WTC11 (cell line): ENCODE results near the gene MBD2. TPM values are rescaled to one million over a fixed set of nuclear protein-coding genes. Genes with fewer than 3 reads are reported as not detected.
A peak's percentile ranks its signal among the peaks of the same experiment; 100 is the strongest.

ENCODE experiments used
- ATAC-seq: fragments of 200-7000 bp; cut with Tn5 transposase; 2 replicates; pipeline ENCODE4 v1.10.0; 2021; ENCODE audit warnings: mild to moderate bottlenecking, moderate library complexity
- CTCF ChIA-PET: fragments of 300-600 bp; sonication (Branson Sonifier 250); formaldehyde crosslinking; loops from one replicate; lab custom pipeline; 2021; ENCODE audit warnings: antibody characterized with exemption; lab: Charles Lee
- POLR2A ChIA-PET: fragments of 350-600 bp; sonication (Branson Sonifier 250); formaldehyde crosslinking; loops from one replicate; lab custom pipeline; 2021; ENCODE audit warnings: antibody characterized with exemption; lab: Charles Lee
- DNase-seq: peaks from one replicate; pipeline ENCODE4 v3.0.0; 2021; ENCODE audit warnings: low spot score
- H3K27ac Mint-ChIP-seq: 2 replicates; pipeline ENCODE4 v1.8.0; 2021; ENCODE audit warnings: mixed read lengths
- H3K27me3 Mint-ChIP-seq: 2 replicates; pipeline ENCODE4 v1.8.0; 2021; ENCODE audit warnings: low read depth, mild to moderate bottlenecking, moderate library complexity, mixed read lengths
- H3K36me3 Mint-ChIP-seq: 2 replicates; pipeline ENCODE4 v1.8.0; 2021; ENCODE audit warnings: mixed read lengths
- H3K4me1 Mint-ChIP-seq: 2 replicates; pipeline ENCODE4 v1.8.0; 2022; ENCODE audit warnings: mixed read lengths
- H3K4me3 Mint-ChIP-seq: 2 replicates; pipeline ENCODE4 v1.8.0; 2021; ENCODE audit warnings: mild to moderate bottlenecking, moderate library complexity, mixed read lengths
- H3K9me3 Mint-ChIP-seq: 2 replicates; pipeline ENCODE4 v1.8.0; 2021; ENCODE audit warnings: mixed read lengths
- AFF4 ChIP-seq: sonication (generic); formaldehyde crosslinking; IDR thresholded peaks from 2 replicates; pipeline ENCODE4 v1.8.1; 2023; ENCODE audit warnings: mild to moderate bottlenecking, missing genetic modification reagents, borderline replicate concordance
- ARID4B ChIP-seq: sonication (generic); formaldehyde crosslinking; IDR thresholded peaks from 2 replicates; pipeline ENCODE4 v1.8.0; 2023; ENCODE audit warnings: missing genetic modification reagents, mild to moderate bottlenecking, borderline replicate concordance
- ATF1 ChIP-seq: sonication (generic); formaldehyde crosslinking; IDR thresholded peaks from 2 replicates; pipeline ENCODE4 v1.8.1; 2023; ENCODE audit warnings: mild to moderate bottlenecking, moderate library complexity, missing genetic modification reagents
- ATF2 ChIP-seq: sonication (generic); formaldehyde crosslinking; IDR thresholded peaks from 2 replicates; pipeline ENCODE4 v1.8.1; 2022; ENCODE audit warnings: low read depth, missing genetic modification reagents, borderline replicate concordance
- CREM ChIP-seq: sonication (generic); formaldehyde crosslinking; IDR thresholded peaks from 2 replicates; pipeline ENCODE4 v1.8.1; 2022; ENCODE audit warnings: mild to moderate bottlenecking, missing genetic modification reagents, moderate library complexity
- E2F5 ChIP-seq: sonication (generic); formaldehyde crosslinking; IDR thresholded peaks from 2 replicates; pipeline ENCODE4 v1.8.1; 2022; ENCODE audit warnings: mild to moderate bottlenecking, moderate library complexity, missing genetic modification reagents
- ESRRA ChIP-seq: sonication (generic); formaldehyde crosslinking; IDR thresholded peaks from 2 replicates; pipeline ENCODE4 v1.8.1; 2022; ENCODE audit warnings: mild to moderate bottlenecking, missing genetic modification reagents, borderline replicate concordance
- FOXK1 ChIP-seq: sonication (generic); formaldehyde crosslinking; IDR thresholded peaks from 2 replicates; pipeline ENCODE4 v1.8.0; 2022; ENCODE audit warnings: mild to moderate bottlenecking, moderate library complexity, missing genetic modification reagents
- GRHL2 ChIP-seq: fragments of 250-450 bp; sonication (Bioruptor Pico); IDR thresholded peaks from 2 replicates; pipeline ENCODE4 v1.8.0; 2022; ENCODE audit warnings: mild to moderate bottlenecking, moderate library complexity; ENCODE audit not compliant: insufficient replicate concordance, severe bottlenecking
- HMGA2 ChIP-seq: fragments of 250-450 bp; sonication (Bioruptor Pico); IDR thresholded peaks from 2 replicates; pipeline ENCODE4 v1.4.0; 2021; ENCODE audit warnings: mild to moderate bottlenecking, moderate library complexity
- IRF2 ChIP-seq: sonication (generic); formaldehyde crosslinking; IDR thresholded peaks from 2 replicates; pipeline ENCODE4 v1.8.0; 2022; ENCODE audit warnings: low read depth, missing genetic modification reagents, borderline replicate concordance
- MAX ChIP-seq: sonication (generic); formaldehyde crosslinking; IDR thresholded peaks from 2 replicates; pipeline ENCODE4 v1.8.0; 2022; ENCODE audit warnings: mild to moderate bottlenecking, missing genetic modification reagents
- NR2C2 ChIP-seq: sonication (generic); formaldehyde crosslinking; IDR thresholded peaks from 2 replicates; pipeline ENCODE4 v1.8.0; 2022; ENCODE audit warnings: mild to moderate bottlenecking, missing genetic modification reagents
- PRDM15 ChIP-seq: sonication (generic); formaldehyde crosslinking; IDR thresholded peaks from 2 replicates; pipeline ENCODE4 v1.8.0; 2022; ENCODE audit warnings: missing genetic modification reagents
- ZBTB43 ChIP-seq: sonication (generic); formaldehyde crosslinking; IDR thresholded peaks from 2 replicates; pipeline ENCODE4 v1.8.1; 2023; ENCODE audit warnings: mild to moderate bottlenecking, missing genetic modification reagents
- ZNF138 ChIP-seq: sonication (generic); formaldehyde crosslinking; conservative IDR thresholded peaks from 2 replicates; pipeline ENCODE4 v1.8.1; 2022; ENCODE audit warnings: mild to moderate bottlenecking, moderate library complexity, missing genetic modification reagents
- ZNF232 ChIP-seq: sonication (generic); formaldehyde crosslinking; IDR thresholded peaks from 2 replicates; pipeline ENCODE4 v1.8.0; 2022; ENCODE audit warnings: mild to moderate bottlenecking, missing genetic modification reagents
- ZNF317 ChIP-seq: sonication (generic); formaldehyde crosslinking; IDR thresholded peaks from 2 replicates; pipeline ENCODE4 v1.8.1; 2023; ENCODE audit warnings: low read depth, mild to moderate bottlenecking, moderate library complexity, missing genetic modification reagents, borderline replicate concordance
- ZNF423 ChIP-seq: fragments of 250-450 bp; sonication (Bioruptor Pico); IDR thresholded peaks from 2 replicates; pipeline ENCODE4 v2.1.2; 2022; ENCODE audit warnings: mild to moderate bottlenecking, moderate library complexity
- total RNA-seq: library from RNA; stranded (reverse); gene quantifications from 3 replicates; pipeline ENCODE4 v1.2.3, GENCODE V29; 2021

MBD2 gene
- total RNA-seq, 1 experiment from 2014 or later, result 42.7 TPM

GRCh38 chr18:54268751-54269150 lies 44.3 kb upstream of the MBD2 start:
- H3K4me3 Mint-ChIP-seq, result peak overlapping the region; percentile 79
- DNase-seq (no peak), ATAC-seq (no peak)
- ChIA-PET POLR2A (interaction anchor here (0.7 to 2.5 kb wide), 7 partner anchors 21 to 1025 kb away, joined by 3 to 20 read pairs (median 4); partner anchors contain the start of gene MBD2), CTCF (interaction anchor here (1.1 to 3.9 kb wide), 5 partner anchors 21 to 124 kb away, joined by 3 to 21 read pairs (median 18); partner anchors contain the start of genes C18orf54, MBD2 and STARD6)
- peaks cover 32% of the 10 kb centered on the region for H3K4me1 Mint-ChIP-seq
- H3K36me3 Mint-ChIP-seq, result no peaks in the 10 kb centered on the region
- peak overlapping the region; percentile 98 for H3K27ac Mint-ChIP-seq
- H3K27me3 Mint-ChIP-seq, result no peaks in the 10 kb centered on the region
- no peaks in the 10 kb centered on the region for H3K9me3 Mint-ChIP-seq
- TF ChIP-seq GRHL2 (CRISPR knock-in tag), result no peak
- no peak for TF ChIP-seq ZNF232 (CRISPR knock-in tag)
- no peak for TF ChIP-seq CREM
- no peak for TF ChIP-seq ARID4B (CRISPR knock-in tag)
- no peak for TF ChIP-seq ATF2 (CRISPR knock-in tag)
- no peak for TF ChIP-seq ESRRA (CRISPR knock-in tag)
- no peak for TF ChIP-seq HMGA2
- no peak for TF ChIP-seq IRF2 (CRISPR knock-in tag)
- TF ChIP-seq AFF4, result no peak
- TF ChIP-seq E2F5 (CRISPR knock-in tag), result no peak
- no peak for TF ChIP-seq FOXK1
- no peak for TF ChIP-seq ZNF138
- TF ChIP-seq MAX (CRISPR knock-in tag), result no peak
- TF ChIP-seq ATF1 (CRISPR knock-in tag), result no peak

GRCh38 chr18:54267701-54268100 lies 43.2 kb upstream of the MBD2 start:
- Mint-ChIP-seq H3K27me3 (no peaks in the 10 kb centered on the region), H3K36me3 (no peaks in the 10 kb centered on the region), H3K9me3 (no peaks in the 10 kb centered on the region), H3K4me1 (peaks cover 32% of the 10 kb centered on the region), H3K27ac (no peak overlapping the region), H3K4me3 (no peak overlapping the region)
- ATAC-seq (no peak), DNase-seq (no peak)
- CTCF ChIA-PET, result no interaction called here
- POLR2A ChIA-PET, result no interaction called here
- TF ChIP-seq PRDM15 (CRISPR knock-in tag) (no peak), ZNF423 (CRISPR knock-in tag) (no peak), ZBTB43 (CRISPR knock-in tag) (no peak), NR2C2 (CRISPR knock-in tag) (no peak), ZNF317 (CRISPR knock-in tag) (no peak)
